ENCODE data around the gene C3orf20. TPM values are rescaled to one million over a fixed set of nuclear protein-coding genes. Genes with fewer than 3 reads are reported as not detected.
"Not testable (repeated sequence)": the region's sequence is repeated elsewhere in the genome, so short reads cannot be mapped to it uniquely, and the experiment has no call there.

C3orf20 gene
- polyA plus RNA-seq, 1 donor = 0.32 TPM

GRCh38 chr3:14699643-14700042 lies 24.7 kb downstream of the C3orf20 start:
- DNase-seq = no peak

GRCh38 chr3:14700891-14701290 lies 25.9 kb downstream of the C3orf20 start:
- DNase-seq = no peak

- DNase-seq = no peak
These were observed 26.7 kb downstream of the C3orf20 start for GRCh38 chr3:14701676-14702075.

GRCh38 chr3:14703128-14703750 lies 28.3 kb downstream of the C3orf20 start:
- DNase-seq = no peak

- DNase-seq = no peak
These were observed 28.9 kb downstream of the C3orf20 start for GRCh38 chr3:14703791-14704190.

GRCh38 chr3:14706096-14706495 lies 31.2 kb downstream of the C3orf20 start:
- no peak for DNase-seq

GRCh38 chr3:14716591-14716990 lies 41.6 kb downstream of the C3orf20 start:
- no peak for DNase-seq

- no peak for DNase-seq
These were observed 42.4 kb downstream of the C3orf20 start for GRCh38 chr3:14717307-14717706.

- no peak for DNase-seq
These were observed 43.6 kb downstream of the C3orf20 start for GRCh38 chr3:14718539-14718938.

GRCh38 chr3:14719006-14719405 lies 44.1 kb downstream of the C3orf20 start:
- no peak for DNase-seq

- no peak for DNase-seq
These were observed 46.4 kb downstream of the C3orf20 start for GRCh38 chr3:14721126-14721864.

- peak; percentile 10 for DNase-seq
These were observed 50.1 kb downstream of the C3orf20 start for GRCh38 chr3:14725013-14725412.

GRCh38 chr3:14725564-14726440 lies 50.9 kb downstream of the C3orf20 start:
- DNase-seq = peak; percentile 78

GRCh38 chr3:14726441-14726780 lies 51.5 kb downstream of the C3orf20 start:
- DNase-seq = no peak

- DNase-seq = no peak
These were observed 53.2 kb downstream of the C3orf20 start for GRCh38 chr3:14728113-14728512.

GRCh38 chr3:14730703-14731382 lies 55.9 kb downstream of the C3orf20 start:
- no peak for DNase-seq

GRCh38 chr3:14740983-14741382 lies 66.0 kb downstream of the C3orf20 start:
- no peak for DNase-seq

- DNase-seq = no peak
These were observed 66.6 kb downstream of the C3orf20 start for GRCh38 chr3:14741510-14741909.

- no peak for DNase-seq
These were observed 69.6 kb downstream of the C3orf20 start for GRCh38 chr3:14744556-14744955.

GRCh38 chr3:14750650-14751049 lies 75.7 kb downstream of the C3orf20 start:
- no peak for DNase-seq

- DNase-seq = not testable (repeated sequence)
These were observed 78.0 kb downstream of the C3orf20 start for GRCh38 chr3:14752979-14753378.

- no peak for DNase-seq
These were observed 82.3 kb downstream of the C3orf20 start for GRCh38 chr3:14757153-14757700.
